HG03159 (cell line): ENCODE results near the gene ZFP69B.

ENCODE experiments used
- ATAC-seq: cut with Tn5 transposase; IDR thresholded peaks from one replicate; pipeline ENCODE4 v1.9.1; 2021; ENCODE audit warnings: mild to moderate bottlenecking, moderate library complexity; ENCODE audit not compliant: unreplicated experiment

The ZFP69B gene

GRCh38 chr1:40449684-40450494 lies at the start of gene ZFP69B:
TSS of gene ZFP69B (plus strand) at chr1:40450476. CDS start at chr1:40450962, 486 bp downstream.
- peak; percentile 77 for ATAC-seq

- ATAC-seq = no peak
Measured at GRCh38 chr1:40401473-40402201, 48.6 kb upstream of the ZFP69B start.

- ATAC-seq = no peak
Measured at GRCh38 chr1:40404670-40405462, 45.4 kb upstream of the ZFP69B start.

- ATAC-seq = no peak
Measured at GRCh38 chr1:40405812-40406211, 44.5 kb upstream of the ZFP69B start.

- no peak for ATAC-seq
Measured at GRCh38 chr1:40407453-40407852, 42.8 kb upstream of the ZFP69B start.

- no peak for ATAC-seq
Measured at GRCh38 chr1:40409467-40409866, 40.8 kb upstream of the ZFP69B start.

GRCh38 chr1:40411294-40411693 lies 39.0 kb upstream of the ZFP69B start:
- ATAC-seq = no peak

- no peak for ATAC-seq
Measured at GRCh38 chr1:40411843-40412242, 38.4 kb upstream of the ZFP69B start.

- ATAC-seq = no peak
Measured at GRCh38 chr1:40413527-40414252, 36.6 kb upstream of the ZFP69B start.

- ATAC-seq = no peak
Measured at GRCh38 chr1:40414331-40414730, 35.9 kb upstream of the ZFP69B start.

- no peak for ATAC-seq
Measured at GRCh38 chr1:40416709-40417108, 33.6 kb upstream of the ZFP69B start.

- no peak for ATAC-seq
Measured at GRCh38 chr1:40421431-40422384, 28.6 kb upstream of the ZFP69B start.

GRCh38 chr1:40422630-40423263 lies 27.5 kb upstream of the ZFP69B start:
- no peak for ATAC-seq

- ATAC-seq = no peak
Measured at GRCh38 chr1:40423264-40423642, 27.0 kb upstream of the ZFP69B start.

- no peak for ATAC-seq
Measured at GRCh38 chr1:40423951-40424618, 26.2 kb upstream of the ZFP69B start.

- no peak for ATAC-seq
Measured at GRCh38 chr1:40425198-40425597, 25.1 kb upstream of the ZFP69B start.

- no peak for ATAC-seq
Measured at GRCh38 chr1:40431385-40431784, 18.9 kb upstream of the ZFP69B start.

- no peak for ATAC-seq
Measured at GRCh38 chr1:40432644-40433390, 17.5 kb upstream of the ZFP69B start.
